HUDEP-2 (cell line): Measurements from ENCODE around the gene GNL3.

Experiments
- DNase-seq, 76 experiments: peaks; one replicate each; lab custom pipeline; 2025; ENCODE audit not compliant: unreplicated experiment in 76 of 76; lab: John Stamatoyannopoulos, UW

The GNL3 gene

GRCh38 chr3:52685285-52685708 is 535 bp upstream of the GNL3 start:
- DNase-seq, result peak in 66 of 76 experiments; percentile 25 to 89 (median 70)

DNA sequence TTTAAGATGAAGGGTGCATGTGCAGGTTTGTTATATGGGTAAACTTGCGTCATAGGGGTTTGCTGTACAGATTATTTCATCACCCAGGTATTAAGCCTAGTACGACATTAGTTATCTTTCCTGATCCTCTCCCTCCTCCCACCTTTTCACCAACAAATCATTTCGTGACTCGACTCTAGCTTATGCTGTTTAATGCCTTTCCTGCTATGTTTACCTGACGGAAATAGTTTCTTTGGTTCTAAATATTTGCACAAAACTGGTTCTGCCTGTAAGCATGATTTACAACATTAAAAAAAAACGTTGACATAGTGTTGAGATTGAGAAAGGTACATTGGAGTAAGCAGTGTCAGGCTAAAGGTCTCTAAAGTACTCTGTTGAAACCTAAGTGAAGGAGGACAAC is 2.4 kb downstream of the GNL3 start:
- DNase-seq, result no peak

GRCh38 chr3:52689151-52689550 is 3.3 kb downstream of the GNL3 start:
- DNase-seq, result no peak

GRCh38 chr3:52690560-52690959 is 4.7 kb downstream of the GNL3 start:
- DNase-seq, result no peak

DNA sequence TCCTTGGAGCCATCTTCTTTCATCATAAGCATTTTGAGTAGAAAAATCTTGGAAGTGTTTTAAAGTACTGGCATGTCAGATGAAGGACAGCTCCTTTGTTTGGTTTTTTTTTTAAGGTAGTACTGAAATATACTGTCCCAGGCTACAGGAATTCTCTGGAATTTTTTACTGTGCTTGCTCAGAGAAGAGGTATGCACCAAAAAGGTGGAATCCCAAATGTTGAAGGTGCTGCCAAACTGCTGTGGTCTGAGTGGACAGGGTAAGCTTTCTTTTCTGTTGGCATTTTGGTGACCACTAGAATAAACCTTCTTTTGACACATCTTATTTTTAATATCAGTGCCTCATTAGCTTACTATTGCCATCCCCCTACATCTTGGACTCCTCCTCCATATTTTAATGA is 7.2 kb downstream of the GNL3 start:
- DNase-seq, result no peak

GRCh38 chr3:52694528-52695189 is 8.8 kb downstream of the GNL3 start:
- DNase-seq, result no peak

- DNase-seq, result no peak
These were observed 10.2 kb downstream of the GNL3 start for GRCh38 chr3:52695798-52696671.

DNA sequence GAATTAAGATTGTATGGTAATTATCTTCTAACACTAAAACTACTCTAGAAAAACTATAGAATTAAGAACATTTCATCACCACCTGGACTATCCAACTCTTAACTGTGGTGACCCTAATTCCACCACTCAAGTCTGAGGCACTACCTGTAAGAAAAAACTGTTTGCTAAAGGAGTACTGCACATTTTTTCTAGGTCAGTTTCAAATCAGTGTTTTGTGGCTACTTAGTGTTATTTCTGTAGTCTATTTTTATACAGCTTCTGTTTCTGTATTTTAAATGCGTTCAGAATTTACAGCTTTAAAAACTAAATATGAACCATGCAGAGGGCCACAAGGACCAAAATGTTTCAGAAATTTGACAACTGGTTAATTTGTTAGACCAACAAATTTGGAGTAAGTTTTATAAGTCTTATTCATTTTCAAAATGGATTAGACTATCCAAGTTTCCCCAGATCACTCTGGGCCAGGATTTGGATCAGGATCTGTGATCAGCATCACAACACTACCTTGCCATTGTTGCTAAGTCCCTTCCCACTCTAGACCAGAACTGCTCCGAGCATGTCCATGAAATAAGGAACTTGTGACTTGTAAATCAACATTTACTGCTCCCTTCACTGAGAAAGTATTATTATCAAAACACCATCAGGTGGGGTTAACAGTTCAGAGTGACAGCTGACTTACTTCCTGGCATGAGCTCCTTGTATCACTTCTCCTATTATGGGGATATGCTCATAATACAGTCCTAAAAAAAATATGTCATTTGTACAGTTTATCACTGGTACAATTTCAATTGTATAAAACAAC is 11.2 kb downstream of the GNL3 start:
- DNase-seq, result no peak

DNA sequence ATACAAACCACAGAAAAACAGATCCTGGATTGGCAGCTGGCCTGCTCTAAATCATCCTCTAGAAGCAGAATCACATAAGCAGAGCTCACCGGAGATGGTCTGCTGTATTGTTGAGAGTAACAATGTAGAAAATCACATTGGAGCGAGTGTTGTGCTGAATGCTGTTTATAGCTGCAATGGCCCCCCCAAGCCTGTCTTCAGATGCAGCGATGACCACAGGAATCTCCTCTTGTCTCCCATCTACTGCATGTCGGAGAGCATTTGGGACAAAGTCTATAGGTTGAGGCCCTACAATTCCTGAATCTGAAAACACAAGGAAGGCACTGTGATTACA is 11.8 kb downstream of the GNL3 start:
- no peak for DNase-seq

GRCh38 chr3:52703341-52703740 is 17.5 kb downstream of the GNL3 start:
- peak in 29 of 76 experiments; percentile 1 to 63 (median 19) for DNase-seq

DNA sequence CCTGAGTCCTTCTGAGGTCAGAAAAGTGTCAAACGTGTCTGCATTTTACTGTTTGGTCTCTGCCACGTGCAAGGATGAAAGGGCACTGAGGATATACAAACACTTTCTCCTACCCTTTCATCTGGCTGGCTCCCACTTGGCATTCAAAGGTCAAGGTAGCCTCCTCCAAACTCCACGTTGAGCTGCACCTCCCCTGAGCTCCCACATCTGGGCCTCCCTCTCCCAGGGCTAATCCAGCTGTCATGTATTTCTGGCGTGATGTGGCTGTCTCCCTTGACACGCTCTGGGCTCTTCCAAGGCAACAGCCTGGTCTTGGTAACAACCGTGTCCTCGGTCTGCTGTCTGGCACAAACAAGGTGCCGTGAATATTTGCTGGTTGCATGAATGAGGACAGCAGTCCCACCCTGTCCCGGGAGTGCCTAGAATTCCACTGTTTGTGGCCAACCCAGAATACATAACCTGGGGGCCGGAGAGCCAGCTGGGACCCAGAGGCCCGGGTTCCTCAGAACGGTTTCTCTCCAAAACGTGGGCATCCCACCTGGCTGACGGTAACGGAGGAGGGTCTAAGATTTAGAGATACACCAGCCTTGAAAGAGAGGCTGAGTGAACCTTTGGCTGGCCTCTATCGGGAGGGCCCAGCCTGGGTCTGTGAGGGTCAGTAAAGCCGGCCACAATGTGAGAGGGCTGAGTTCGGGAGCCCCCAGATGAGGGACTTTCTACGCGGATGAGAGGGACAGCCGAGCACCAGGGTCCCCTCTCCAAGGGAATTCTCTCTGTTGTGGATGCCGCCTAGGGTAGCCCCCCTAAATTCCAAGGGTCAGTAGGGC is 19.0 kb downstream of the GNL3 start:
- DNase-seq, result peak in 13 of 76 experiments; percentile 9 to 45 (median 16)

GRCh38 chr3:52705438-52705687 is 19.5 kb downstream of the GNL3 start:
- DNase-seq, result no peak

DNA sequence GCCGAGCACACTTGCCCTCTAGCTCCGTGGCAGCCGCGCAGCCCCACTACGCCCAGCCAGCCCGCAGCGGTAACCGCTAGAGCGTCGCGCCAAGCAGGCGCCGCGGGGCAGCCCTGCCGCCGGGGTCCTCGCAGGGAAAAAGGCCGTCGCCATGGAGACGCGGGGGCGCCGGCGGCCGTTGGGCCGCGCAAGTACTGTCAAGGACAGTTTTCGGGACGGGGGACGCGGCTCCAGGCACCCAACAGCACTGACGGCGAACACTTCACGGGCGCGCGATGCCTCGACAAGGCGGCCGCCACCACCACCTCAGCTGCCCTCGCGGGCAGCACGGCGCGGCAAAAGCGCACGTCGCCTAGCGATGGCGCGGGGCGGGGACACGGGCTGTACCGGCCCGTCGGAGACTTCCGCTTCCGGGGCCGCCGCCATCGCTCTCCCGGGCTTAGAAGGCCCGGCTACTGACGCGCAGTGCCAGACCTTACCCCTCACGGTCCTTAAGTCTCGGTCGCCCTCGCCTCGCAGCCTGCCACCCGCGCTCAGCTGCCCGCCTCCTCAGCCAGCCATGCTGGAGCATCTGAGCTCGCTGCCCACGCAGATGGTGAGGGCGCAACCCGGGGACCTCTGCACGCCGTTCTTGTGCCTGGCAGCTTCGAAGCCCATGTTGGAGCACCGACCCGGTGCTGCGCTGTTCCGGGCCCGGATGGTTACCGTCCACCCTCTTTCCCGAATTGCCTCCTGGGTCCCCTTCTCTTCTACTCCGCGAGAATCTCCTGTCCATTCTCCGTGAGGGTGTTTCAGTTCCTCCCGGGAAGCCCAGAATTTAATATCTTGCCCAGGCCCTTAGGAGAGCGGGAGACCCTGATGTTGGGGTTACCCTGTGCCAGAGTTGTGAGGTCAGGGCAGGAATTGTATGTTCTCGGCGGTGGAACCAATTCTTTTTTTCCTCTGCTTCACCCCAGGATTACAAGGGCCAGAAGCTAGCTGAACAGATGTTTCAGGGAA is 20.2 kb downstream of the GNL3 start, which contains the start of the genes GLT8D1 and SPCS1:
TSS of gene GLT8D1 (minus strand) at position 104 of the 999 bp plus-strand sequence. CDS start 5,331 bp downstream, outside the sequence.
TSS of gene SPCS1 (plus strand) at position 419 of the 999 bp plus-strand sequence. CDS start at position 560, 141 bp downstream.
- peak in 74 of 76 experiments; percentile 4 to 93 (median 76) for DNase-seq

GRCh38 chr3:52707585-52707984 is 21.8 kb downstream of the GNL3 start:
- DNase-seq, result no peak

DNA sequence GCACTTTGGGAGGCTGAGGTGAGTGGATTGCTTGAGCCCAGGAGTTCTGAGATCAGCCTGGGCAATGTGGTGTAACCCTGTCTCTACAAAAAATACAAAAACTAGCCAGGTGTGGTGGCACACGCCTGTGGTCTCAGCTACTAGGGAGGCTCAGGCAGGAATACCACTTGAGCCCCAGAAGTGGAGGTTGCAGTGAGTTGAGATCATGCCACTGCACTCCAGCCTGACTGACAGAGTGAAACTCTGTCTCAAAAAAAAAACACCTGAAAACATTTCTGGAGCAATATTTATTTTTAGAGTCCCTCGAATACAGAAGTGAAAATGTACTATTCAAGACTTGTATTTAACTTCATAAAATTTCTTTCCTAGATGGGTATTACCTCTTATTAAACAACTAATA is 24.7 kb downstream of the GNL3 start:
- no peak for DNase-seq

GRCh38 chr3:52712291-52713212 is 26.7 kb downstream of the GNL3 start:
- no peak for DNase-seq

DNA sequence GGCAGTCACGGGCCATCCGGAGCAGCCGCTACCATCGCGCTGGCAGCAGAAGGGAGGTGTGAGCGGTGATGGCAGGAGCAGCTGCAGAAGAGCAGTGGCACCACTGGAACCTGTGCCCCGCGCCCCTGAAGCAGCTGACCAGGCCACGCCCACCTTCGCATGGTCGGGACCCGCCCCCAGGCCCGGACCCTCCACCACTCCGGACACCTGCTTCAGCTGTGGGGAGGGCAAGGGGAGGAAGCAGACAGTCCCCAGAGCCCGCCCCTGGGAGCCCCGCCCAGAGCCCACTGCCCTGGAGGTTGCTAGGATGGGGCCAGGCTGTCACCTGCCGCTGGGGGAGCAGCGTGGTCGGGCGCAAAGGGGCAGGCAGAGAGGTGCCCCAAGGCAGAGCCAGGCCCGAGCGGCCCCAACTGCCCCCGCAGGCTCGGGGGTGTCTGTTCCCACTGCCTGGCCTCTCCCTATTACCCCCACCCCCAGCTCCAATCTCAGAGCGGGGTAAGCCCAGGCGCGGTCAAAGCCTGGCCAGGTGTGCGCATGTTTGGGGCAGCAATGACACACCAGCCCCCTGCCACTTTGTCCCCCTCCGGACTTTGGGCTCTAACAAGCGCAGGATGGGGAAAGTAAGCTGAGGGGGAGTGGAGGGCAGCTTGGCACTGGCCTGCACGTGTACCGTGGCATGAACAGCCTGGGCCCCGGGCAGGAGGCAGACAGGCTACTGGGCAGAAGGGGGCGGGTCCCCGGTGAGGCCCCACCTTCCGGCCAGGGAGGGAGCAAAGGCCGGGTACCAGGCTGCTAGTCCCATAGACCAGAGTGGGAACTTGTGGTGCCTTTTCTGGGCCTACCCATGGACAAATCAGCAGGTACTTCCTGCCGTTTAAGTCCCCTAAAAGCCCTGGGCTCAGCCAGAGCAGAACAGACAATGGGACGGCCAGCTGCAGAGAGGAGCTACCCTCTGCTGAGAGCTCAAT is 28.8 kb downstream of the GNL3 start:
- no peak for DNase-seq
